A549 (cell line): ENCODE results near the gene GTF2H4.

Experiments used
- CTCF ChIP-seq: fragments of >200 bp; sonication (Bioruptor Twin); formaldehyde crosslinking; IDR thresholded peaks from 3 replicates; pipeline ENCODE4 v1.5.1; 2016
- PBX3 ChIP-seq: IDR thresholded peaks from 2 replicates; pipeline ENCODE4 v1.6.1; 2012
- POLR2A ChIP-seq: IDR thresholded peaks from 2 replicates; pipeline ENCODE4 v1.6.1; 2012; ENCODE audit warnings: mild to moderate bottlenecking, low read length
- RAD21 ChIP-seq, 2 experiments: fragments of >200 bp in 1 of 2; sonication (Bioruptor Twin) in 1 of 2; formaldehyde crosslinking in 1 of 2; IDR thresholded peaks in 1 of 2; conservative IDR thresholded peaks in 1 of 2; 2 replicates in 1 of 2; 3 replicates in 1 of 2; pipeline ENCODE4 v1.6.1; 2012 to 2018; ENCODE audit warnings: inconsistent platforms in 1 of 2
- ZC3H11A ChIP-seq: fragments of 450-650 bp; IDR thresholded peaks from 2 replicates; pipeline ENCODE4 v1.6.1; 2014; ENCODE audit warnings: antibody characterized with exemption, mild to moderate bottlenecking
- ZSCAN20 ChIP-seq: fragments of 250-450 bp; sonication (Bioruptor Pico); IDR thresholded peaks from 2 replicates; pipeline ENCODE4 v1.8.0; 2022; ENCODE audit warnings: mild to moderate bottlenecking, moderate library complexity

GRCh38 chr6:30876039-30876730, 31.8 kb upstream of the GTF2H4 start:
- TF ChIP-seq ZSCAN20 (CRISPR knock-in tag) (no peak), CTCF (no peak), ZC3H11A (no peak), RAD21 (conservative IDR thresholded peaks at IDR 0.05 in 1 of 2, IDR thresholded peaks at IDR 0.05 in 1 of 2) (no peak), PBX3 (no peak), POLR2A (no peak)
